Measurements from ENCODE around the gene MACROD1.
A peak's percentile ranks its signal among the peaks of the same experiment; 100 is the strongest.
"Not testable (repeated sequence)": the region's sequence is repeated elsewhere in the genome, so short reads cannot be mapped to it uniquely, and the experiment has no call there.

MACROD1 gene

GRCh38 chr11:64185175-64185692, 19.3 kb upstream of the MACROD1 start:
- no peak for DNase-seq

GRCh38 chr11:64183890-64184289, 18.0 kb upstream of the MACROD1 start:
- no peak for DNase-seq

- peak; percentile 72 for DNase-seq
These were observed 15.8 kb upstream of the MACROD1 start for GRCh38 chr11:64181506-64182411.

GRCh38 chr11:64180891-64181290, 15.0 kb upstream of the MACROD1 start:
- no peak for DNase-seq

GRCh38 chr11:64178951-64179639, 13.2 kb upstream of the MACROD1 start:
- no peak for DNase-seq

- no peak for DNase-seq
These were observed 12.3 kb upstream of the MACROD1 start for GRCh38 chr11:64178203-64178602.

GRCh38 chr11:64176751-64177150, 10.8 kb upstream of the MACROD1 start:
- no peak for DNase-seq

GRCh38 chr11:64173616-64174355, 7.9 kb upstream of the MACROD1 start:
- no peak for DNase-seq

- no peak for DNase-seq
These were observed 4.5 kb upstream of the MACROD1 start for GRCh38 chr11:64170419-64170818.

- DNase-seq = no peak
These were observed 452 bp downstream of the MACROD1 start for GRCh38 chr11:64165481-64165841.

GRCh38 chr11:64164392-64165312, 1.3 kb downstream of the MACROD1 start:
- no peak for DNase-seq

GRCh38 chr11:64163951-64164350, 2.0 kb downstream of the MACROD1 start:
- no peak for DNase-seq

- DNase-seq = not testable (repeated sequence)
These were observed 3.1 kb downstream of the MACROD1 start for GRCh38 chr11:64162769-64163168.

GRCh38 chr11:64161037-64161436, 4.9 kb downstream of the MACROD1 start:
- DNase-seq = no peak

GRCh38 chr11:64157631-64158394, 8.1 kb downstream of the MACROD1 start:
- DNase-seq = no peak

- DNase-seq = no peak
These were observed 9.5 kb downstream of the MACROD1 start for GRCh38 chr11:64156235-64157011.

- no peak for DNase-seq
These were observed 12.1 kb downstream of the MACROD1 start for GRCh38 chr11:64153812-64154211.

GRCh38 chr11:64152841-64153691, 12.8 kb downstream of the MACROD1 start:
- DNase-seq = peak; percentile 65

GRCh38 chr11:64151337-64151736, 14.6 kb downstream of the MACROD1 start:
- no peak for DNase-seq
